HG02981 (cell line): ENCODE measurements around the gene IGF1R.

Experiments
- ATAC-seq: cut with Tn5 transposase; IDR thresholded peaks from one replicate; pipeline ENCODE4 v1.9.1; 2021; ENCODE audit warnings: mild to moderate bottlenecking, moderate library complexity; ENCODE audit not compliant: unreplicated experiment

IGF1R gene

DNA sequence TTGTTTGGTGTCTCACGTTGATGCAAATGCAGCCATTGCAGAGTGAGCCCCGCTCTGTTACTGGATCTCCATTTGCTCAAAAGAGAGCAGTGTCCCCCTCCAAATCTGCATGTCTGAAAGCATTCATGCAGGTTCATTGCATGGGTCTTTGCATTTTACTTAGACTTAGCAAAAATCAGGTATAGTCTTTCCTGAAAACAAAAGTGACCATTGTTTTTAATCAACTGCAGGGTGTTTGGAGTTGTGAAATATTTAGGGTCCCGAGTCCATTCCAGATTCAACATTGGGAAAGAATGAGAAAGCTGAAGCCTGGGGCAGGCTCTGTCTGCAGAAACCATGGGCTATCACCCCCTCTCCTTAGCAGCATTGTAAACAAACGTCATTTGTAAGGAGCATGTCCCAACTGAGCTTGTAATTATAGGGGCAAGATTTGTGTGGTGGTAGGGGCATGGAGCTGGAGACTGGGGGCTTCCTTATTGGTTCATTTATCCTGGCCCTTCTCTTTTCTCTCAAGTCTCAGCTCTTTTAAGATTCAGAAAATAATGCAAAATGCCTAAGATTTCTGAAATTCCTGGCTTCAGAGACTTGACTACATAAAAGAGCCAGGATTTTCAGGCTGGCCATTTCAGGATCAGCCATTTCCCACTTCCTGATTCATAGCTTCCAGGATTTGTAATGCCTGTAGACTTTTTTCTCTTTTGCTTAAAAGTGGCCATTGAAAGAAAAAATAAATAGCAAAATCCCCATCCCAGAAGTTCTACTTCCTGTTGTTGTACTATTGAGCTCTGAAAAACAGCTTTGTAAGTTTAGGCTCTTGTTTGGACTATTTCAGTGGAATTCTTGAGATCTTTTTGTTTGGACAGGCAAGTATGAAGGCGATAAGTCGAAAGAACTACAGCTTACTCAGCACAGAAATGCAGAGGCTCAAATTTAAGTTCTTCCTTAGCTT is 23.0 kb downstream of the IGF1R start:
- no peak for ATAC-seq

DNA sequence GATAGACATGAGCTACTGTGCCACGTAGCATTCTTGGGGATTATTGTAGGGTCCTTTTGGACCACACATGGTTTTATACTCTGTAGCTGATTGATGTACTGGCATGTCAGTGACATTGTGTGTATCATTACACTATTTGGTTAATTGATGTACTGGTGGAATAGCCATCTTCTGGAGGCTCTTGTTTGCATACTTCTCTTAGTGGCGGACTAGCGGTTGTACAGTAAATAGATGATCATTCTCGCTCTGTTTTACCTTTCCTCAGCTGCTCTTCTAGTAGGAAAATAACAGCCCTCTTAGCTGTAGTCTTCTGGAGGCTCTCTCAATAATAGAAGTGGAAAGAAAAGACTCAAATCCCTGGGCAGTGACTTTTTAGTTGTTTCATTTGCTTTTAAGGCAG is 24.8 kb downstream of the IGF1R start:
- ATAC-seq = no peak

DNA sequence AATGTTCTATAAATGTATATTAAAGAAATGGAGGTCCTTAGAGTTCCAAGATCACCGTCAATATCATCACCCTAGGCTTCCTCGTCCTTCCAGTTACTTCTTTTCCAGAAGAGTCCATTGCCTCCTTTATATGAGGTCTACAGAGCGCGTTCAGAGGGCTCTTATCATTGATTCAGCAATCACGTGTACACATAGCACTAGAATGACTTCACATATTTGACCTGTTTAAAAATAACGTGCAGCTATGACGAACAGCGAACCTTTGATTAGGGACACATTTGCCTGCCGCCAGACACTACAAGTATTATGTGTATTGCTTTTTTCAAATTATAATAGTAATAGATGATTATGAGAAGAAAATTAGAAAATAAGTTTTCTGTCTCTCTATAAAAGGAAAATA is 26.0 kb downstream of the IGF1R start:
- ATAC-seq = no peak

DNA sequence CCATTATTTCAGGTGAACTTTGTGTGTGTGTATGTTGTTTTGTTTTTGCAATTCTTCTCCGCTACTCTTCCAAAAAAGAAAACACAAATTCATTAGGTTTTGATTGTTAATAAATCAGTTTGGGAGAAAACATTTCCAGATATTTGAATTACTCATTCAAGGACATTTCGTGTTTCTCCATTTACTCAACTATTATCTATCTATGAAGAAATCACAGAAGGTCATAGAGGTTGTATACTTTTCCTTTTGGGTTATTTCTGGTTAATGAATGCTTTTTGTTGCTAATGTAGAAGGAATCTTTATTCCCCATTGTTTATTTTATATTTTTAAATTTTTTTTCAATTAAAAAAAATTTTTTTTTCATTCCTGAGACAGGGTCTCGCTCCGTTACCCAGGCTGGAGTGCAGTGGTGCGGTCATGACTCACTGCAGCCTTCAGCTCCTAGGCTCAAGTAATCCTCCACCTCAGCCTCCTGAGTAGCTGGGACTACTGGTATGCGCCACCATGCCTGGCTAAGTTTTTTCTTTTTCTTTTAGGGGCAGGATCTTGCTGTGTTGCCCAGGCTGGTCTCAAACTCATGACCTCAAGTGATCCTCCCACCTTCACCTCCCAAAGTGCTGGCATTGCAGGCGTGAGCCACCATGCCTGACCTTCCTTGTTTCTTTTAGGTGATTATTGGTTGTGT is 28.4 kb downstream of the IGF1R start:
- ATAC-seq = no peak

DNA sequence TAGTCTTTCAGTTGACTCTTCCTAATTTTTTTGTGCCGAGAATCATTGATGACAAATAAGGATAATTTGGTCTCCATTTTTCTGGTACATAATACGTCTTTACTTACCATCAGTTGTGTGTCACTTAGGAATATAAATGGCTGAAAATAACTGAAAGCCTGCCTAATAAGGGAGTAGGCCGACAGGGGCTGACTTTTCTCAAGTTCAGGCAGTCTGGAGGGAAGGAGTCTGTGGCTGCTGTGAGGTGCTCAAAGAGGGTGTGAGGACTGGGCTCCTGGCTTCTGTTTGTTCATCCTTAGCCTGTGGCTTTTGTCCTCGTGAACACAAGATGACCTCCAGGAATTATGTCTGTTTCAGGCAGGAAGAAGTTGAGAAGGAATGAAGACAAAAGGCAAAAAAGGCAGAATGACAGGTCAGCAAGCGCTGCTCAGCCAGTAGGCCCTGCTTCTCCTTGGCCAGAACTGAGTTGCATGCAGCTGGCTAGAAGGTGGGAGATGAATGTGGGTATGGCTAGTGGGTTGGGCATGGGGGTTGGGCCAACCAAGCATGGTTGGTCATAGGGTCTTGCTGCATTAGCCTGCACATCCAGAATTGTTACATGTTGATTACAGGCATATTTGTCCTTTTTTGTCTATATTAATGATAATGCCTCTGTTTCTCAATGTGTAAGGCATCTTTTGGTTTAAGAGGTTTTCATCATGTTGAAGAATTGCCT is 29.2 kb downstream of the IGF1R start:
- ATAC-seq = no peak

DNA sequence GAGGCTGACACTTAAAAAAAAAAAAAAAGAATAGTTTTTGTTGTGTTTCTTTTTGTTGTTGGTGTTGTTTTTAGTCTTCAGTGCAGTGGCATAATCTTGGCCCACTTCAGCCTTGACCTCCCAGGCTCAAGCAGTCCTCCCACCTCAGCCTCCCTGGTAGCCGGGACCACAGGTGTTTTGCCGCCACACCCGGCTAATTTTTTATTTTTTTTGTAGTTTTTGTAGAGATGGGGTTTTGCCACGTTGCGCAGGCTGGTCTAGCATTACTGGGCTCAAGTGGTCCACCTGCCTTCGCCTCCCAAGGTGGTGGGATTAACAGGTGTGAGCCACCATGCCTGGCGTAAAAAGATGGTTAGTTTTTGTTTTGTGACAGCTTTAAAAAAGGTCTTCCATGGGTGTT is 30.1 kb downstream of the IGF1R start:
- ATAC-seq = no peak

DNA sequence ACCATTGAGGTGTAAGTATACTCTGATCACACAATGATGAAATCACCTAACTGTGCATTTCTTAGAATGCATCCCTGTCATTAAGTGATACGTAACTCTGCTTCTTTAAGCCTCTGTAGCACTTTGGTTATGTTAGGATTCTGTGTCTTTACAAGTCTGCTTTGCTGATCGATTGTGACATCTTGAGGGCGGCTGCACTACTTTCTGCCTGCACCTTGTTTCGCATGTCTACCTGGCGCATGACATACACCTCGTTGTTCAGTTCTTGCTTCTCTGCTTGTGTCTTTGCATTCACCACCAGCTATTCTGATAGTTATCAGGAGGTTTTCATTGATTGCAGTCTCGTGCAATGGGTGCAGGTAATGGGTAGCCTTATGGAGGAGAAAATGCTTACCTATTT is 32.7 kb downstream of the IGF1R start:
- ATAC-seq = no peak

DNA sequence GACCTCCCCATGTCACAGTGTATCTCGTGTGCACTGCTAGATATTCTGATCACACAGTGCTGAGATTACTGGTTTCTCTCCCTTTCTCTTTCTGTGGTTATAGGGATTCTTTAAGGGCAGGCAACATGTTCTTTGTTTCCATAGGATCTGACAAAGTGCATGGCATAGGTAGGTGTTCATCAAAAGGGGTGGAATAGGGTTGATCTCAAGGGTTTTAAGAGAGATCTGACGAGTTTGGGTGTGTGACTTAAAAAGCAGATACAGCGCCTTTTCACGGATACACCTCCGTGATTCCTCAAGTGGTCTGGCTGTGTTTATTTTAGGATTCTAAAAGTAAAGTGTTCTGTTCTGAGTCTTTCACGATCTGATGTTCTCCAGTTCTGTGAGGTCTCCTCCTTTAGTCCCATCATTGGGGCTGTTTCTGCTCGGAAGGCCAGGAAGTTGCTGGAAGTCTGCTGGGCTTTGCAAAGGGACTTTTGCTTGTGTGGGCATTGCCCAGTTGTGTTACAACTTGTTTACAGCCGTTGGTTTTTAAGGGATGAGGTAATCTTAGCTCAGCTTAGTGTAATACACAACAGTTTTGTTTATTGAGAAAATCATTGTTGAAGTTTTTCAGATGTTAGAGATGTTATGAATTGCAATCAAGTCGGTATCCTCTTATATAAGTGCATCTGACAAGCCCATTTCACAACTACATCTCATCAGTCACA is 34.8 kb downstream of the IGF1R start:
- ATAC-seq = no peak

DNA sequence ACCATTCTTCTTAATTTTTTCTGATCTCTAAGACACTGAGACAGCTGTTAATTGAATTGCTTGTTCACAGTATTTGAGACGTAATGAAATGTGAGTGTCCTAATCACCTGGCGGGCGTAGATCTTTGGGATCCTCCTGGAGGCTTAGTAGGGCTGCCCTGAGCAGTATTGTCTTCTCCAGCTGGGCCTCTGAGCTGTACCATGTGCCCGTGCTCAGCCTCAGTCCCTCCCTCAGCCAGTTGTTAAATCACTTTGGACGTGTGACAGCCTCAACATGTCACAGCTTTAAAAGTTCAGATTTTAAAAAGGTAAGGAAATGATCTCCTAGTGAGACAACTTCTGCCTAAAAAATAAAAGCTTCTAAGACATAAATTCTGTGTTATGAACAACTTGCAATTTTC is 35.5 kb downstream of the IGF1R start:
- no peak for ATAC-seq

DNA sequence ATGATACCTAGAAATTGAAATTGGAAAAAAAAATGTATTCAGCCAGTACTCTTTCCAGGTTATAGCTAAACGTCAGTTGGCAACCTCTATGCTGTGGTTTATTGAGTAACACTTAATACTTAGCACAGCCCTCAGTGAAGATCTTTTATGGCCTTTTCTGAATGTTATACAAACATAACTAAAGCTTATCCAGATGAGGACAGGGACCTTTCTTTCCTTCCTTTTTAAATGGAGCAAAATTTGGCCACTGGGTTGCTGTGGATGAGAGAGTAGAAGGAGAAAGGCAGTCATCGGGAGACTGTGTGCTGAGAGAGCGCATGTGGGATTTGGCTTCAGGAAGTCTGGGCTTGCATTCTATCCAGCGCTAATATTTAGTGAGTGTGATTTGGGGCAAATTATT is 36.1 kb downstream of the IGF1R start:
- ATAC-seq = no peak

DNA sequence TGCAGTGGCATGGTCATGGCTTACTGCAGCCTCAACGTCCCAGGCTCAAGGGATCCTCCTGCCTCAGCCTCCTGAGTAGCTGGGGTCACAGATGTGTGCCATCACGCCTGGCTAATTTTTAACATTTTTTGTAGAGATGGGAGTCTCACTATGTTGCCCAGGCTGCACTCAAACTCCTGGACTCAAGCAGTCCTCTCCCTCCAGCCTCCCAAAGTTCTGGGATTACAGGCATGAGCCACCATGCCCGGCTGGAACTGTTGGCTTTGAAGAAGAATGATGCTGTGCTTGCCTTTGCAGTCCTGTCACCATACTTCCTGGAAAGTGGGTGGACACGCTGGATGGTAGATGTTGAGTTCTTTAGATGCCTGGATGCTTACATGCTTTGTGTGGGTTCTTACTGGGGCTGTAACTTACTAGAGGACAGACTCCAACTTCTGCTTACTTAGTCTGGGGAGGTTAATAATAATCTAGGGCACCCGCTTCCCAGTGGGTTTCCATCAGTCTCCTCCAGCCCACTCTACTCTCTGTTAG is 36.7 kb downstream of the IGF1R start:
- ATAC-seq = no peak

DNA sequence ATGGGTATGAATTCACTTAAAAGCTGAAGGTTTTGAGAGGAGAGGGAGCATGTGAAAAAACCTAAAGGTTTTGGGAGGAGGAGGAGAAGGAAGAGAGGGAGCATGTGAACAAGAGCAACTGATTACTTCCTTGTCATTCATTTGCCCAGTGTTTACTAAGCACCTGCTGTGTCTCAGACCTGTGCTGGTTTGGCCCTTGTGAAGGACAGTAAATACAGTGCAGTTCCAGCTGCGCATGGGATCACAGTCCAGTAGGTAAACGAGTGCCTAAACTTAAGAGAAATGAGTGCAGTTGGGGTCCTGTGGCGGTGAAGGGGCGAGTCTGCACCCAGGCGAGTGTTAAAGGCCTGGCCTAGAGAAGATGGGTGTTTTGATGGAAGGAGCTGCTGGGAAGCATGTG is 38.6 kb downstream of the IGF1R start:
- ATAC-seq = no peak

DNA sequence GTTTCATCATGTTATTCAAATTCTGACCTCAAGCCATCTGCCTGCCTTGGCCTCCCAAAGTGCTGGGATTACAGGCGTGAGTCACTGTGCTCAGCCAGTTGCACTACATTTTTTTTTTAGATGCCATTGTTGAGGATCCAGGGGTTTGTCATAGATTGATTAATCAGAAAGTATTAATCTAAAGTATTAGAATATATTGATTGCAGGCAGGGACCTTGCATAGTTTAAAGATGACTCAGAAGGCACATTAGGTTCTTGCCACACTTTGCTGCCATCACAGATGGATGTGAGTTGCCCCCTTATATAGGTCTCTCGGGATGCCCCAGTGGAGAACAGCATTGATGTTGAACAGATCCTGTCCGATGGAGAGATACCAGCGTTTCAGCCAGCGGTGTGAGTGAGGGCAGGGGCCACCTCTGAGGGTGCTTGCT is 41.1 kb downstream of the IGF1R start:
- ATAC-seq = no peak

DNA sequence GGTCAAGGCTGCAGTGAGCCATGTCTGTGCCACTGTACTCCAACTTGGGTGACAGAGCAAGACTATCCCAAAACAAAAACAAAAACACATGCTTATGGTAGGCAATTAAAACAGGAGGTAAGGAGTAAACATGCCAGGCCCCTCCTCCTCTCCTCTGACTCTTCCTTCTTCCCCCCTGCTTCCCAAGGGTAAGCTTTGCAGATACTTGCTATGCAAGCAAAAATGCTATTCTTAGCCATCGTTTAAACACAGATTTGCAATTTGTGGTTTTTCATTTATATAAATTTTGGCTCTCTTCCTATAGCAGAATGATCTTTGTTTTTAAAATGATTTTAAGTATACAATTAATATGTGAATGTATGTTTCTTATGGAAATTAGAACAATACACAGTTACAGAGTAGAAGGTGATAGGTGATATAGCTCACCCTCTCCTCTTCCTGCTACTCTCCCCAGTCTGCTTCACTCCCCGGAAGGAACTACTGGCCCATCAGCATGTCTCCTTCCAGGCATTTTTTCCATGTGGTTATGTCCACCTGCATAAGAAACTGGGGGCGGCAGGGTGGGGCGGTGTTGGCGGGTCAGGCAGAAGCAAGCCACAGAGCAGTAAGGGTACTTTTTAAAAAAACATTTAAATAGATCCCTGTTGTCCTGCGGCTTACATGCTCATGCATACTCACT is 42.1 kb downstream of the IGF1R start:
- no peak for ATAC-seq

DNA sequence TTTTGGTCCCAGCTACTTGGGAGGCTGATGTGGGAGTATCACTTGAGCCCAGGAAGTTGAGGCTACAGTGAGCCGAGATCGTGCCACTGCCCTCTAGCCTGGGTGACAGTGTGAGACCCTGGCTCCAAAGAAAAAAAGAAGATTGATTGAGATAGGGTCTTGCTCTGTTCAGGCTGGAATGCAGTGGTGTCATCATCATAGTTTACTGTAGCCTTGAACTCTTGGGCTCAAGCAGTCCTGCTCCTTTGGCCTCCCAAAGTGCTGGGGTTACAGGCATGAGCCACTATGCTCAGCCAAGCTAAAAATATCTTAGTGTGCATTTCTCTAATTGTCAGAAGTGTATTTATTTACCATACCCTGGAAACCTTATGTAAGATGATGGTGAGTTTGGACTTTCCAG is 43.9 kb downstream of the IGF1R start:
- no peak for ATAC-seq

DNA sequence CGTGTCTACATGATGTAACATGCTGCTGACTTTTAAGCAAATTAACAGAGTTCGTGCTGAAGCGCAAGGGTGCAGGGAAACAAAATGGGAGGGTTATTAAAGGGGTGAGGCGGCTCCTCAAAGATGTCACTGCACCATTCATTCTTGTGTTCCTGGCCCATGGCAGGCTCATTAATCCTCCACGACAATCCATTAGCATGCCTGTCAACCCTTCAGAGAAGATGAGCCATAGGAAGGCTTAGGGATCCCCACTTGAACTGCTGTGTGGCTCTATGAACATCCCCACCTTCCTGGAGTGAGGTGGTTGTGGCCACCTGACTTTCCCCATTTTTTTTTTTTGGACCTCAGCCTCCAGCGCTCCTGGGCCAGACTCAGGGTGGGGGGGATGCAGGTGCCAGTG is 45.8 kb downstream of the IGF1R start:
- ATAC-seq = no peak

DNA sequence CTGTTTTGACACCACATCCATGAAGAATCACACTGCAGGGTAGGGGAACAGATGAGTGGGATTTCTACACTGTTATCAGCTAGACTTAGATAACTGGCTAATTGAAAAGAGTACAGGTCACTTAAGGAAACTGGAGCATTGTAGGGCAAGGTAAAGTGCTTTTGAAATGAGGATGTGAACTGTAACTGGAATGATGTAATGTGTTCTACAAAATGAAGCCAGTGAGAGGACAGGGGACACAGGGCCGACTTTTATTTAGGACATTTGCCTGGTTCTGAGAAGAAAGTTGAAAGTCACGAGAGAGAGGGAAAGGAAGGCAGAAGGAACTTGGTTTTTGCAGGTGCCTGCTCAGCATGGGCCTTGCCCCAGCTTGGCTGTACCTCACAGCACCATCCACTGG is 50.5 kb downstream of the IGF1R start:
- no peak for ATAC-seq

DNA sequence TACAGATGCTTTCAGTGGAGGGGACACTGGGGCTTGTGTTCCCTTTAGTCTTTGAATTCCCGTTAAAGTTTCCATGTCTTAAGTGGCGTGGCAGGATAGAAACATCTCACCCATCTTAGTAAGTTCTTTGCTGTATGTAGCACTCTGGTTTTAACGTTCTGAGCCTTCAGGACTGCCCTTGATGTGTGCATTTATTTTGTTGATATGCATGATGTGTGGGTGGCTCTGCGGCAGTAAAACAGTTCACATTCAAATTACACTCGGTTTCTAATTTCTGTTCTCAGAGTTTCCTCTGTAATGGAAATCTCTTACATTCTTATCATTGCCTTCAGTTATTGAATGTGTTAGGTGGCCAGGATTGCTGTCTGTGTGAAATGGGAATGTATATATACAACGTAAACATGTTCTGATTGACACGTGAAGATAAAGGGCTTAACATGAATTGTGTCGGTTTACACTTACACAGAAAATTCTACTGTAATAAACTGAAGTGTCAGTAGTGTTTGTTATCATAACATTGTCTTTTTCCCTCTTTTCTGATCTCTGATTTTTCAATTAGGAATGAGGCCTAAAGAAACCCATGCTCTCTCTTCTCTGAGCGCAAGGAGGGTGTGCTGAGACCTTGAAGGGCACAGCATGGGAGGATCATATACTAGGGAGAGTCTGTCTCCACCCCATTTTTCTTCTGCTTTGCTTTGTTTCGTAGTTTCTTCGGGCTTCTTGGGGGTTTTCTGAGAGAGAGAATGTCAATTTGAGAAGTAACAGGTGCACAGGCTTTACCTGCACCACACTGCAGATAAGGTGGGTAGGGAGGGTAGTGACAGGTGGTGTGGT is 51.5 kb downstream of the IGF1R start:
- ATAC-seq = no peak

DNA sequence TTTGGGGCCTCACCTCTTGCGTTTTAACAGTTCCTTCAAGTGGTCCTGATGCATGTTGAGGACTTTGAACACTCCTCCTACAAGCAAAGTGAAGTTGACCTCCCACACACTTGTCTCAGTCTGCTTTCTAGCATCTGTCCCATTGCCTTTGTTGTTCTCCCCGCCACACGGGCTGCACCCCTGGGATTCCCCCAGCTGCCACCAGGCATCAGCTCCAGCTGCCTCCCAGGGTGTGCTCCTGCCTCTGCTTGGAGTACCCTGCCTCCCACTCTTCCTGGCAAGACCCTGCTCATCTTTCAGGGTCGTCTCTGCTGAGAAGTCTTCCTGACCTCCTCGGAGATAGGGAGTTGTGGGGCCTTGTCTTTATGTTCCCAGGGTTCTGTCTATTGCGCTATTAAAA is 52.2 kb downstream of the IGF1R start:
- no peak for ATAC-seq
